GM12878 (cell line): ENCODE measurements around the gene LMTK3. TPM values are rescaled to one million over a fixed set of nuclear protein-coding genes. Genes with fewer than 3 reads are reported as not detected.

Experiments
- ATAC-seq: fragments of 200-7000 bp; cut with Tn5 transposase; 3 replicates; pipeline ENCODE4 v1.9.1; 2020; ENCODE audit warnings: mild to moderate bottlenecking, moderate library complexity
- BruUV-seq: library from RNA; stranded (reverse); fragments of 400-500 nt; replicated peaks from 2 replicates; lab custom pipeline; 2021; lab: Mats Ljungman, UMichigan
- CTCF ChIA-PET: fragments of 300-600 bp; sonication (Branson Sonifier 250); formaldehyde crosslinking; extraction: SDS; loops from one replicate; lab custom pipeline; 2021; ENCODE audit warnings: inconsistent platforms; lab: Yijun Ruan, JAX
- POLR2A ChIA-PET: fragments of 350-600 bp; formaldehyde crosslinking; extraction: SDS; loops from one replicate; lab custom pipeline; 2021; ENCODE audit warnings: inconsistent platforms; lab: Charles Lee
- RAD21 ChIA-PET: fragments of 300-600 bp; sonication (Branson Sonifier 250); formaldehyde crosslinking; loops from one replicate; lab custom pipeline; 2023; ENCODE audit warnings: antibody characterized with exemption; ENCODE audit not compliant: unreplicated experiment; lab: Charles Lee
- SMC1A ChIA-PET: fragments of 300-600 bp; sonication (Branson Sonifier 250); formaldehyde crosslinking; loops from one replicate; lab custom pipeline; 2023; ENCODE audit not compliant: unreplicated experiment, uncharacterized antibody; lab: Charles Lee
- DNase-seq: peaks from one replicate; pipeline ENCODE4 v3.0.0-alpha.2; 2011; ENCODE audit warnings: low read depth, low spot score
- FAIRE-seq: peaks from 3 replicates; lab custom pipeline; 2011; peaks lifted over from hg19 to GRCh38; lab: Jason Lieb, UNC
- H2AFZ ChIP-seq: 2 replicates; pipeline ENCODE4 v1.6.0; 2011; ENCODE audit warnings: low read depth, low read length, control low read depth; ENCODE audit not compliant: control insufficient read depth
- H3K27ac ChIP-seq: 2 replicates; pipeline ENCODE4 v1.5.1; 2011; ENCODE audit warnings: control low read depth; ENCODE audit not compliant: control insufficient read depth, insufficient read depth
- H3K27me3 ChIP-seq, 2 experiments: replicated peaks in 1 of 2; 2 replicates each; pipeline versions ENCODE4 v1.6.0 to v1.6.1; 2011; ENCODE audit warnings: low read length in 1 of 2; ENCODE audit not compliant: control insufficient read depth in 2 of 2, insufficient read depth in 2 of 2
- H3K36me3 ChIP-seq, 2 experiments: 2 replicates each; pipeline ENCODE4 v1.5.1; 2011; ENCODE audit warnings: low read length in 1 of 2; ENCODE audit not compliant: control insufficient read depth in 2 of 2, insufficient read depth in 2 of 2
- H3K4me1 ChIP-seq: 2 replicates; pipeline ENCODE4 v1.6.1; 2011; ENCODE audit warnings: mild to moderate bottlenecking, low read length, moderate library complexity, mixed read lengths; ENCODE audit not compliant: control insufficient read depth, insufficient read depth
- H3K4me2 ChIP-seq: 2 replicates; pipeline ENCODE4 v1.6.0; 2011; ENCODE audit warnings: control low read depth; ENCODE audit not compliant: control insufficient read depth, insufficient read depth
- H3K4me3 ChIP-seq: fragments of 200-600 bp; sonication (generic); 2 replicates; pipeline ENCODE4 v1.5.1; 2016
- H3K79me2 ChIP-seq: 2 replicates; pipeline ENCODE4 v1.6.0; 2011; ENCODE audit warnings: low read length; ENCODE audit not compliant: control insufficient read depth, insufficient read depth
- H3K9ac ChIP-seq: 2 replicates; pipeline ENCODE4 v1.8.0; 2011; ENCODE audit warnings: low read length, control low read depth, mixed read lengths; ENCODE audit not compliant: control insufficient read depth, insufficient read depth
- H3K9me3 ChIP-seq: replicated peaks from 3 replicates; pipeline ENCODE4 v1.5.1; 2011; ENCODE audit warnings: mild to moderate bottlenecking, low read length; ENCODE audit not compliant: control insufficient read depth, insufficient read depth
- H4K20me1 ChIP-seq: 2 replicates; pipeline ENCODE4 v1.6.0; 2011; ENCODE audit not compliant: control insufficient read depth, insufficient read depth
- DPF2 ChIP-seq: fragments of 450-650 bp; IDR thresholded peaks from 2 replicates; pipeline ENCODE4 v1.6.1; 2017; ENCODE audit warnings: mild to moderate bottlenecking
- EGR1 ChIP-seq, 2 experiments: IDR thresholded peaks; 1 replicate in 1 of 2; 2 replicates in 1 of 2; pipeline ENCODE4 v1.6.1; 2011 to 2012; ENCODE audit warnings: low read depth in 2 of 2, low read length in 2 of 2, borderline replicate concordance in 1 of 2, mild to moderate bottlenecking in 1 of 2, moderate library complexity in 1 of 2
- FOS ChIP-seq: IDR thresholded peaks from 3 replicates; pipeline ENCODE4 v1.6.1; 2011; ENCODE audit warnings: borderline replicate concordance; ENCODE audit not compliant: insufficient read length; ENCODE audit errors: extremely low read depth
- FOXK2 ChIP-seq: fragments of 450-650 bp; IDR thresholded peaks from 2 replicates; pipeline ENCODE4 v1.6.1; 2017; ENCODE audit warnings: mild to moderate bottlenecking, moderate library complexity
- HDAC2 ChIP-seq: fragments of 200-600 bp; sonication (generic); IDR thresholded peaks from 2 replicates; pipeline ENCODE4 v1.6.1; 2017
- NFIC ChIP-seq: IDR thresholded peaks from 2 replicates; pipeline ENCODE4 v1.6.1; 2012; ENCODE audit warnings: low read depth, mild to moderate bottlenecking, inconsistent platforms, low read length, moderate library complexity
- NKRF ChIP-seq: fragments of 450-650 bp; conservative IDR thresholded peaks from 2 replicates; pipeline ENCODE4 v1.6.1; 2017; ENCODE audit warnings: mild to moderate bottlenecking, moderate library complexity
- PAX5 ChIP-seq: IDR thresholded peaks from 2 replicates; pipeline ENCODE4 v1.6.1; 2011; ENCODE audit warnings: low read depth, low read length, borderline replicate concordance
- RAD51 ChIP-seq: fragments of 450-650 bp; IDR thresholded peaks from 2 replicates; pipeline ENCODE4 v1.6.1; 2016; ENCODE audit warnings: moderate library complexity, mild to moderate bottlenecking, inconsistent platforms
- RB1 ChIP-seq: fragments of 450-650 bp; formaldehyde crosslinking; IDR thresholded peaks from 2 replicates; pipeline ENCODE4 v1.6.1; 2017; ENCODE audit warnings: mild to moderate bottlenecking, borderline replicate concordance
- SIX5 ChIP-seq: IDR thresholded peaks from 2 replicates; pipeline ENCODE4 v1.6.1; 2011; ENCODE audit warnings: mild to moderate bottlenecking, low read depth, low read length, moderate library complexity; ENCODE audit not compliant: severe bottlenecking
- SMAD1 ChIP-seq: fragments of 450-650 bp; IDR thresholded peaks from 2 replicates; pipeline ENCODE4 v1.6.1; 2018; ENCODE audit warnings: mild to moderate bottlenecking, low read depth; ENCODE audit not compliant: partially characterized antibody
- SMAD5 ChIP-seq: IDR thresholded peaks from 2 replicates; pipeline ENCODE4 v1.6.1; 2016; ENCODE audit warnings: antibody characterized with exemption, low read depth
- SREBF2 ChIP-seq: IDR thresholded peaks from 2 replicates; pipeline ENCODE4 v1.6.1; 2012; ENCODE audit warnings: mild to moderate bottlenecking, low read length
- WRNIP1 ChIP-seq: IDR thresholded peaks from 2 replicates; pipeline ENCODE4 v1.6.1; 2011; ENCODE audit warnings: low read depth, low read length, improper control_type of control experiment, borderline replicate concordance
- YY1 ChIP-seq: IDR thresholded peaks from 2 replicates; pipeline ENCODE4 v1.6.1; 2011; ENCODE audit warnings: low read depth, mild to moderate bottlenecking, low read length
- ZBED1 ChIP-seq: IDR thresholded peaks from 2 replicates; pipeline ENCODE4 v1.6.1; 2016; ENCODE audit warnings: borderline replicate concordance
- ZBTB40 ChIP-seq: fragments of 450-650 bp; IDR thresholded peaks from 2 replicates; pipeline ENCODE4 v1.6.1; 2016; ENCODE audit warnings: mild to moderate bottlenecking, moderate library complexity, borderline replicate concordance
- ZNF384 ChIP-seq: IDR thresholded peaks from 2 replicates; pipeline ENCODE4 v1.6.1; 2012; ENCODE audit warnings: low read depth, mild to moderate bottlenecking, low read length, improper control_type of control experiment, borderline replicate concordance
- ZZZ3 ChIP-seq: IDR thresholded peaks from 2 replicates; pipeline ENCODE4 v1.6.1; 2011; ENCODE audit warnings: low read depth; ENCODE audit not compliant: control insufficient read depth, insufficient read length
- WGBS: methylation state at CpG from one replicate; pipeline ENCODE4 v1.1.6; 2016; ENCODE audit warnings: low lambda C conversion rate; ENCODE audit not compliant: insufficient replicate concordance, insufficient coverage; ENCODE audit errors: missing lambda C conversion rate; 5-methylcytosine and 5-hydroxymethylcytosine counted together
- in situ Hi-C: fragments of 300-500 bp; cut with MboI; formaldehyde crosslinking; loops from 9 replicates; pipeline ENCODE4 v1.14.3; 2018; ENCODE audit warnings: mixed read lengths
- intact Hi-C: fragments of 100-400 bp; cut with micrococcal nuclease; formaldehyde crosslinking; loops from one replicate; pipeline ENCODE4 v1.14.2; 2022; ENCODE audit not compliant: unreplicated experiment
- polyA plus RNA-seq, 11 experiments: library from polyadenylated mRNA; depleted of rRNA in 4 of 11; unstranded in 6 of 11; stranded (reverse) in 5 of 11; fragments of >200 nt; fragmentation: Nextera tagmentation in 4 of 11; fragmentation: Illumina TruSeq in 1 of 11; extraction: Ambion mirVana in 4 of 11; extraction: Trizol in 1 of 11; gene quantifications; 1 replicate in 1 of 11; 2 replicates in 10 of 11; pipeline versions ENCODE4 v1.2.1 to v1.2.3, GENCODE V29; 2011 to 2016; ENCODE audit warnings: inconsistent platforms in 2 of 11, missing spikeins in 2 of 11, low read depth in 1 of 11
- total RNA-seq, 4 experiments: library from RNA; depleted of rRNA in 3 of 4; stranded (reverse); fragments of >200 nt in 3 of 4; fragmentation: Illumina TruSeq in 1 of 4; extraction: Trizol in 1 of 4; gene quantifications; 2 replicates each; pipeline versions ENCODE4 v1.2.1 to v1.2.3, GENCODE V29; 2013 to 2021

LMTK3 gene
- total and polyA plus RNA-seq, 10 of the 15 experiments (the other 5 are each of a cell fraction or from before 2014, with no cell fraction given) = under 0.01 to 0.28 (median 0.04) TPM; not detected in 3

- TF ChIP-seq YY1 (no peak), NKRF (no peak), EGR1 (IDR thresholded peaks at IDR 0.05; ENCODE audit: borderline replicate concordance in 1 of 2, low read depth in 2 of 2, low read length in 2 of 2) (no peak), ZBED1 (no peak), SIX5 (no peak), RB1 (no peak), ZBTB40 (no peak), HDAC2 (no peak), PAX5 (no peak), SMAD1 (no peak), SREBF2 (no peak), DPF2 (no peak), NFIC (no peak), RAD51 (no peak), ZZZ3 (no peak), WRNIP1 (no peak), SMAD5 (no peak), FOXK2 (no peak), ZNF384 (no peak), FOS (no peak)
These were observed 19.1 kb upstream of the LMTK3 start for GRCh38 chr19:48530770-48531169.

More at GRCh38 chr19:48530770-48531169, 19.1 kb upstream of the LMTK3 start:
- no peak for ATAC-seq
- no peak overlapping the region for H2AFZ ChIP-seq
- ChIA-PET SMC1A (interaction anchor here (1.8 kb wide), 1 partner anchor 11 kb away, joined by 5 read pairs; no protein-coding TSS in a partner anchor), CTCF (interaction anchor here (0.6 kb wide), 1 partner anchor 16 kb away, joined by 3 read pairs; no protein-coding TSS in a partner anchor), RAD21 (no interaction called here), POLR2A (interaction anchor here (0.6 kb wide), 1 partner anchor 214 kb away, joined by 3 read pairs; no protein-coding TSS in a partner anchor)
- intact Hi-C loops (no loop called here), in situ Hi-C loops (no loop called here)
- 45% methylated on average over 5 of the region's 6 CpGs for WGBS
- H3K27ac ChIP-seq = no peak overlapping the region
- no peaks in the 10 kb centered on the region; the same call in 1 of the 3 replicates for H3K9me3 ChIP-seq
- H3K4me3 ChIP-seq = no peak overlapping the region
- H3K4me1 ChIP-seq = no peaks in the 10 kb centered on the region
- DNase-seq = no peak
- no peak overlapping the region for H3K4me2 ChIP-seq
- no peaks in the 10 kb centered on the region for H3K27me3 ChIP-seq
- H3K36me3 ChIP-seq = no peaks in the 10 kb centered on the region
- H4K20me1 ChIP-seq = no peaks in the 10 kb centered on the region
- no peak overlapping the region for H3K9ac ChIP-seq
- no TSS peak for BruUV-seq
- no peak for FAIRE-seq
- no peaks in the 10 kb centered on the region for H3K79me2 ChIP-seq
